Activated CD4-positive, CD25-positive, alpha-beta regulatory T cell treated with anti-CD3 and anti-CD28 coated beads, Interleukin-2, amount 50 U/mL, for 72 hours (primary cell): ENCODE results near the gene AGRN.
A peak's percentile ranks its signal among the peaks of the same experiment; 100 is the strongest.
"Not testable (repeated sequence)": the region's sequence is repeated elsewhere in the genome, so short reads cannot be mapped to it uniquely, and the experiment has no call there.

ENCODE experiments used
- DNase-seq: peaks from one replicate; pipeline ENCODE4 v3.0.0; 2021

Gene AGRN

DNA sequence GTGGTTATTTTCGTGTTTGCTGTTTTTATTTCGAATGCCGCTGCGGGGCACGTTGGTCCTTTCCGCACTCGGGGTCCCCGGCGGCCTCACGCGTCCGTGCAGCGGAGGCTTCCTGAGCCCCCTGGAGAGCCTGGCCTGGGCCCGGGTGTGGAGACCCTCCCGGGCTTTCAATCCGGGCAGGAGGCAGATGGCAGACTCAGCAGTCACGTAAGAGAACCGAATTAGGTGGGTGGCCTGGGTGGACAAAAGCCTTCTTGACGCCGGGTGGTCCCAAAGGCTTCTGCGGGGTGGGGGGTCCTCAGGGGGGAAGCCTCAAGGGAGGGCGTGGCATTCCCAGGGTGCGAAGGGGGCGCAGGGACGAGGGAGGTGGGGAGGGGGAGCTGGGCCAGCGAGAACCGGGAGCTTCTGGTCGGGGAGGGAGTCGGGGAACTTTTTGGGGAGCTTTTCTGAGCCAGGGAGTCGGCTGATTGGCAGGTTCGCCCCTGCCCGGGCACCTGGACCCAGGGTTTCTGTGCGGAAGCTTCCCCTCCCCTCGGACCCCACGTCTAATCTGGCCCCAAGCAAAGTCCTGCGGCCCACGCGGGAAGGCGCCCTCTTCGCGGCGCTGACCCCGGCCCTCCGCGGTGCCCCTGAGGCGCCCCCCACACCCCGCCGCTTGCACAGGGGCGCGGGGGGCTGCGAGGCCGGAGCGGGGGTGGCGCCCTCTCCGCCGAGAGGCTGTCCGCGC is 18.7 kb upstream of the AGRN start:
- DNase-seq: no peak

DNA sequence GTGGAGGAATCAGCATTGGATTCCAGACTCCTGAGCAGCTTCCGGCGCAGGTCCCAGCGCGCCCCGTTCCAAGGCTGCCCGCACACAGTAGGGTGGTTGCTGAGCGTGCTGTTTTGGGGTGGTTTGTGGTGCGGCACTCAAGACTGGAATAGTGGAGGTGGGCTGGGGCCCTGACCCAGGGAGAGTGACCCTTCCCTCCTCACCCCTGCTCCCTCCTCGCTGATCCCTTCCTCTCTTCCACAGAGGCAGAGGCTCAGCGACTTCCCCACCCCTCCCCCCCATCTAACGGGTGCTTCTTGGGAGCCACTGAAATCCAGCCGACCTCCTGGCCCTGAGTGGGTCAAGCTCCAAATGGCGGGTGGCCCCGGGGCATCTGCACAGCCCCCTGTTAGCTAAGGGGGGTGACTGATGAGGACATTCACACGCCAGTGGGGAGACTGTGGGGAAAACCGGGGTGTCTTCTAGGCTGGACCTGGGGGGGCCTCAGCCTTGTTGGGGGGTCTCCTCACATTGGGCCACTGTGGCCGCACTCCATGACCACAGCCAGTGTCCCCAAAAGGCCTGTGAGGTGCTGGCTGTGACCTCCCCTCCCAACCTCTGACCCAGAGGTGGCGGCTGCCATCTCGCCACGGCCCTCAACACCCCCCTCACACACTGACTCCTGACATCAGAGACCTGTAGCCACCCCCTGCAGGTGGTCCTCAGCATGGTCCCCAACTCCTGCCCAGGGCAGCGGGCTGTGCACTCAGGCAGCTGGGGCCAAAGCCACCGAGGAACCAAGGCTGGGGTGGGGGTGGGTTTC is 16.1 kb upstream of the AGRN start:
- no peak for DNase-seq

DNA sequence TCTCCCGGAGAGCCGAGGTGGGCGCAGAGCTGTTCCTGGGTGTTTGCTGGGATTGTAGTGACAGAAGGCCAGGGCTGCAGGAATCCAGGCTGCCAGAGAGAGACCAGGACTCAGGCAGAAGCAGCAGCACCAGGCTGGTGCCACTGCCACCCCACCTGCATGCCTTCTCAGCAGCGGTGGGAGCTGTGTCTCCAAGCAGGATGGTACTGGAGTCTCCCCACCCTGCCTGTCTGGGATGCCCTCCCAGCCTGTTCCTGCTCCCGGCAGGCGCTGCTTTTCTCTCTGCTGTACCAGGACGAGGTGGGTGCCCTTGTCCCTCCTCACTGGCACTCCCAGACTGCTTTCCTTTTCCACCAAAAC is 15.5 kb upstream of the AGRN start:
- no peak for DNase-seq

DNA sequence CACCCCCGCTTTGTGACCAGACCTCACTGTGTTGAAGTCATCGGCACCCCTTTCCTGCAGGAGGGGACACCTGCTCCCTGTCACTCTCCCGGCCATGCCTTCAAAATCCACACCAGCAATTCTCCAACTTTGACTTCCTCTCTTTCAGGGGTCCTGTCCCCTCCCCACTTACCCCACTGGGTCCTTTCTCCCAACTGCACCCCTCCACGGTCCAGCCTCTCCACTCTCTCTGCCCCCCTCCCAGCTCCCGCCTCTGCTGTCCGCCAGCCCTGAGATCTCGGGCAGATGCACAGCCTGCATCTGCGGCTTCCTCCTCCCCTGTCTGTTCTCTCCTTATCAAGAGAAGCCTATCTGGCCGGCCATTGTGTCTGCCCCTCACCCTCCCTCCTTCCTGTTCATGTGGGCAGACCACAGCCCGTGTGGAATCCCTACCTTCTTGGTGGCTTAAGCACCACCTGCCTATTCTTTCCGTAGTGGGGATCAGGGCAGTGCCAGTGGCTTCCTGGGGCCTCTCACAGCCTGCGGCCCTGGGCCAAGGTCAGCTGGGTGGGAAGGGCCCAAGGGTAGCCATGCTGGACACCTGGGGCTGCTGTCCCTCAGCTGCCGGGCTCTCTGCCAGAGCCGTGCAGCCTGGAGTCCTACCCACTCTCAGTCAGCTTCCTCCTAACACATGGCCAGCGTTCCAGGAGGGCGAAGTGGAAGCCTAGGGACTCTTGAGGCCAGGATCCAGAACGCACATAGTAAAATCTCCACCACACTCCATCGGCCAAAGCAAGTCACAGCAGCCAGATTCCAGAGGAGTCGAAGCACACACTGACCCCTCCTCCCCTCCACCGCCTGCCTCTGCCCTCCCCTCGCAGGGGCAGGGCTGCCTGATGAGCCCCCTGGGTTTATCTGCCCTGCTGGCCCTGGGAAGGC is 14.9 kb upstream of the AGRN start:
- no peak for DNase-seq

DNA sequence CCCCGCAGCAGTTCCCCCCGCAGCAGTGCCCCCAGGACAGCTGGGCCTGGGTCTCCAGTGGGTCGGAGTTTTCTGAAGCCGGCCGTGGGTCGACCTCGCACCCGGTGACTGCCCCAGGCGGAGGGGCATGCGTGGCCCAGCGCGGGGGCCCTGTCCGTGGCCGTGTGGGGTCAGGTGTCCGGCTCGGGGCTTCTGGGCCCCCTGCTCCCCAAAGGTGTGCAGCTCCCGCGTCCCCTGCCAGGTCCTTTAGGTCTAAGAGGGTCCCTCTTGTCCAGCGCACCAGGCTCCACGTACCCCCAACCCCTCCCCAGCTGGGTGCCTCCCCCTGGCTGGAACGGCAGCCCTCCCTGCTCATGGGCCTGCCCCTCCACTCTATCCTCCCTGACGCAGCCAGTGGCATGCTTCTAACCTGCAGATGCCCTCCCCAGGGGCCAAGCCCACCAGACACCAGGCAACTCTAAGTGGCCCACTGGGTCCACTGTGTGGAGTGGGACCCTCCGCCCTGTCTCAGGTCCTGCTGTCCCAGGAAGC is 14.1 kb upstream of the AGRN start:
- no peak for DNase-seq

DNA sequence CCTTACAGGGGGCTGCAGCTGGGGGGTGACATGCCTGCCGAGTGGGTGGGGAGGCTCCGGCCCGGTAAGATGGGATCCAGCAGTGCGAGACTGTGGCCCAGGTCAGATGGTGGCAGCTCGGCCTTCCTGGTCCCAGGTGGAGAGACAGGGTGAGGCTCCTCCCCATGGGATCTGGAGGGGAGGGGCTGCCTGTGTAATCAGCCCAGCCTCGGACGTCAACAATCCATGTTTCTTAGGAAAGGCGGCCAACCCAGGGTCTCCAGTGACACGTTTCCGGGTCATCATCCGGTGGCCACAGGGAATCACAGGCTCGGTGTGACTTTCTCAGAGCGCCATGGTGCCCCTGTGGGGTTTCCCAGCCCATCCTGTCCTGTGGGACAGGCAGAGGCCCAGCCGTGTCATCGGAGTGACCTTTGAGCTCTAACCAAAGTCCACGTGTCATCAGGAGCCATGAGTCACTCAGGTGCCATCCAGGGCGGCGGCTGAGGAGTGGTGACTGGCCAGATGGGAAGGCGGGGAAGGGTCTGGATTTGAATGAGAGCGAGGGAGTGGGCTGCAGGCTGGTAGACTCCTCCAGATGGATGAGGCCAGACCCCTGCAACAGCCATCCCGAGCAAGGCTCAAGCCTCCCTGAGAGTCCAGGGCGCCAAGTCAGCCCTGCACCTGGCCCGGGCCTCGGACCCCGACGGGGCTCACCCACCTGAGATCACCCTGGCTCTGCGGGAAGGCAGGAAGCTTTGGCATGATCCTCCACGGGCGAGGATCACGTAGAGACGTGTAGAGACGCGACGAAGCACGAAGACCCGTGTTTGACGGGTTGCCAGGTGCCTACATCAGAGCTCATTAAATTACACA is 13.4 kb upstream of the AGRN start:
- DNase-seq: no peak

DNA sequence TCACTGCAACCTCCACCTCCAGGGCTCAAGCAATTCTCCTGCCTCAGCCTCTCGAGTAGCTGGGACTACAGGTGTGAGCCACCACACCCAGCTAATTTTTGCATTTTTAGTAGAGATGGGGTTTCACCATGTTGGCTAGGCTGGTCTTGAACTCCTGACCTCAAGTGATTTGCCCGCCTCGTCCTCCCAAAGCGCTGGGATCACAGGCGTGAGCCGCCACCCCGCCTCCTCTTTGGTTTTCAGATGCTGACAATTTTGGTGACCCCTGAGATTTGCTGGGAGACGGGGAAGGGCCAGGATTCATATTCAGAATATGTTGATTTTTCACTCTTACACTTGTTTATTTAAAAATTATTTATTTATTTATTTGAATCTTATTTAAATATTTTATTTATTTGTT is 9.8 kb upstream of the AGRN start:
- DNase-seq: not testable (repeated sequence)

DNA sequence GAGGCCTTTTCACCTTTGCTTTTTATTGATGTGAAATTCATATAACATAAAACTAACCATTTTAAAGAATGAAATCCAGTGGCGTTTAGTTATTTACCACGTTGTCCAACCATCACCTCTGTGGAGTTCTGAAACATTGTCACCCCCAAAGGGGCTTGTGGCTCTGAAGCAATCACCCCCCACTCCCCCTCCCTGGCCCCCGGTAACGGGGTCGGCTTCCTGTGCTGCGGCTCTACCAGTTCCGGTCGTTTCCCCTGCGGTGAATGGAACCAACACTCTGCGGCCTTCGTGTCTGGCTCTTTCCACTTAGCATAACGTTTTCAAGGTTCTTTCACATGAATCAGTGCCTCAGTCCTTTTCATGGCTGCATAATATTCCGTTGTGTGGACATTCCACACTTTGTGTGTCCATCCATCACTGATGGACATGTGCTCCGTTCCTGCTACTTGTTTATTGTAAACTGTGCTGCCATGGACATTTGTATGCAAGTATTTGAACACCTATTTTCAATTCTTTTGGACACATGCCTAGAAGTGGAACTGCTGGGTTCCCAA is 8.4 kb upstream of the AGRN start:
- no peak for DNase-seq

DNA sequence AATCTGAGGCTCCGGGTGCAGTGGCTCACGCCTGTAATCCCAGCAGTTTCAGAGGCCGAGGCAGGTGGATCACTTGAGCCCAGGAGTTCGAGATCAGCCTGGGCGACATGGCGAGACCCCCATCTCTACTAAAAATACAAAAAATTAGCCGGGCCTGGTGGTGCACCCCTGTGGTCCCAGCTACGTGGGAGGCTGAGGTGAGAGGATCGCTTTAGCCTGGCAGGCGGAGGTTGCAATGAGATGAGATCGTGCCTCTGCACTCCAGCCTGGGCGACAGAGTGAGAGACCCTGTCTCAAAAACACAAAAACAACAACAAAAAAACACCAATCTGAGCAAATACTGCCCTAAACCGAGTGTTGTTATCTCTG is 7.2 kb upstream of the AGRN start:
- DNase-seq: not testable (repeated sequence)

DNA sequence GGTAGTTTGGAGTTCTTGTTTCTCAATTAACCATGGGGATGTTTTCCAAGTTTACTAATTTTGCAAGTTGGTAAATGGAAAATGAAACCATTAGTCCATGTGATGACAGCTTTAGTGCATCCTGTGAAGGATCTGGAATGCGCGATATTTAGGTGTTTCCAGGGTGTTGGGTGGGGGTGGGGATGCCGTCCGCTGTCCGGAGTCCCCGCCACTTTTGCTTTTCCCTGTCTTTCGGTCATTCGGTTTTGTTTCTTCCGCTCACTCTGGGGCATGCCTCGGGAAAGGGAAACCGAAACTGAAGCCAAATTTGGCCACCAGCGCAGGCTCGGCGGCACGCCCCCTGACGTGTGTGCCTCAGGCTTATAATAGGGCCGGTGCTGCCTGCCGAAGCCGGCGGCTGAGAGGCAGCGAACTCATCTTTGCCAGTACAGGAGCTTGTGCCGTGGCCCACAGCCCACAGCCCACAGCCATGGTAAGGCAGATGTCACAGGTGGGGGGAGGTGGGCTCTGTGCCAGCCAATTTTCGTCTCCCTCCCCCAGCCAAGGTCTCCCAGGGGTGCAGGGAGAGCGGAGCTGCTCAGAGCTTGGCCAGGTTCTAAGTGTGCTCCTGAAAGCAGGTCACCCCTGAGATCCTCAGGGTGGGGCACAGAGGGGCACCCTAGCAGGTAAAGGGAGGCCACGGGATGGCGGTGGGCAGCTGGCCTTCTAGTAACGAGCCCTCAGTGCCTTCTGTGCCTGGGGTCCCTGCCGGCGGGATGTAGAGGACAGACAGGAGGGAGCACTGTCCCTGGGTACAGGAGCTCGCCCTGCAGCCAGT is 6.6 kb upstream of the AGRN start, which contains the start of gene ISG15:
Gene ISG15, plus strand, starts transcription at position 393 of the 817 bp plus-strand sequence. Its CDS starts 77 bp downstream, at position 470.
- DNase-seq: peak; percentile 85

DNA sequence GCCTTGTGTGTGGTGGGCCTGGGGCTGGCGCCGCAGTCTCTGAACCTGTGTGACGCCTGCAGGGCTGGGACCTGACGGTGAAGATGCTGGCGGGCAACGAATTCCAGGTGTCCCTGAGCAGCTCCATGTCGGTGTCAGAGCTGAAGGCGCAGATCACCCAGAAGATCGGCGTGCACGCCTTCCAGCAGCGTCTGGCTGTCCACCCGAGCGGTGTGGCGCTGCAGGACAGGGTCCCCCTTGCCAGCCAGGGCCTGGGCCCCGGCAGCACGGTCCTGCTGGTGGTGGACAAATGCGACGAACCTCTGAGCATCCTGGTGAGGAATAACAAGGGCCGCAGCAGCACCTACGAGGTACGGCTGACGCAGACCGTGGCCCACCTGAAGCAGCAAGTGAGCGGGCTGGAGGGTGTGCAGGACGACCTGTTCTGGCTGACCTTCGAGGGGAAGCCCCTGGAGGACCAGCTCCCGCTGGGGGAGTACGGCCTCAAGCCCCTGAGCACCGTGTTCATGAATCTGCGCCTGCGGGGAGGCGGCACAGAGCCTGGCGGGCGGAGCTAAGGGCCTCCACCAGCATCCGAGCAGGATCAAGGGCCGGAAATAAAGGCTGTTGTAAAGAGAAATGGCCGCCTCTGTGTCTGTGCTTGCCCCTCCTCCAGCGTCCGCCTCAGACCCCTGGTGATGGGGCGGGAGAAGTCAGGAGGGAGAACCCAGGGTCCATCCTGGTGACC is 5.8 kb upstream of the AGRN start:
- no peak for DNase-seq

DNA sequence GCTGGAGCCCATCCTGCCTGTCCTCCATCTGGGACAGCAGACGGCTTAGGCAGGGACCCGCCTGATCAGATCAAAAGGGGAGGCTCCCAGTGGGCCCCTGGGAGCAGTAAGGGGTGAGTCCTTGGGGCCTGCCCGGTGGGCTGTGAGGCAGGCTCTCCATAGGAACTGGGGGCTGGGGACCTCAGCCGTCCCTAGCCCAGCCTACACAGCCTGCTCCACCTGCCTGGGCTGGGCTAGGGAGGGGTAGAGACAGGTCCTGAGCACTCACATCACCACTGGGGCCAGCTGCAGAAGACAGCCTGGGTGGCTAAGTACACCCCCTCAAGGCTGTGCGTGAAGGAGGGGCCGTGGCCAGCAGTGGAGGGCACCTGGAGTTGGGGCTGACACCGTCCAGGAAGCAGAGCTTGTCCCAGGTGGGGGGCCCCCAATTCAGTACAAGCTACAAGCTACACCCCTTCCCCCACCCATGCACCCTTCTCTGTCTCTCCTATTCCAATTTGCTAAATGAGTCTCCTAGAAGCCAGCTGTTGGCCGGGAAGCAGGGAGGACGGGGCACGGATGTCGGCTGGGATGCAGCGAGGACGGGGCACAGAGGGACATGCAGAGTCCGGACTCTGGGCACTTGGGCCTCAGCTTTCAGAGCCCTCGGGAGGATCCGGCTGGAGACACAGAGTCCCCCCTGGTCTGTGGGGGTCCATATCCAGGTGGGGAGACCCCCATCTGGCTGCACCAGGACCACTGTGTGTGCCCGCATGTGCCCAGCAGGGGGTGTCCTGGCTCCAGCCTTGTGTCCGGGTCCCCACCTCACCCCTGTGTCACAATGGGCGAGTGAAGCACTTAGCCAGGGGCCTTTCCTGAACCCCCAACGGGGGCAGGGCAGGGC is 4.9 kb upstream of the AGRN start:
- DNase-seq: no peak

DNA sequence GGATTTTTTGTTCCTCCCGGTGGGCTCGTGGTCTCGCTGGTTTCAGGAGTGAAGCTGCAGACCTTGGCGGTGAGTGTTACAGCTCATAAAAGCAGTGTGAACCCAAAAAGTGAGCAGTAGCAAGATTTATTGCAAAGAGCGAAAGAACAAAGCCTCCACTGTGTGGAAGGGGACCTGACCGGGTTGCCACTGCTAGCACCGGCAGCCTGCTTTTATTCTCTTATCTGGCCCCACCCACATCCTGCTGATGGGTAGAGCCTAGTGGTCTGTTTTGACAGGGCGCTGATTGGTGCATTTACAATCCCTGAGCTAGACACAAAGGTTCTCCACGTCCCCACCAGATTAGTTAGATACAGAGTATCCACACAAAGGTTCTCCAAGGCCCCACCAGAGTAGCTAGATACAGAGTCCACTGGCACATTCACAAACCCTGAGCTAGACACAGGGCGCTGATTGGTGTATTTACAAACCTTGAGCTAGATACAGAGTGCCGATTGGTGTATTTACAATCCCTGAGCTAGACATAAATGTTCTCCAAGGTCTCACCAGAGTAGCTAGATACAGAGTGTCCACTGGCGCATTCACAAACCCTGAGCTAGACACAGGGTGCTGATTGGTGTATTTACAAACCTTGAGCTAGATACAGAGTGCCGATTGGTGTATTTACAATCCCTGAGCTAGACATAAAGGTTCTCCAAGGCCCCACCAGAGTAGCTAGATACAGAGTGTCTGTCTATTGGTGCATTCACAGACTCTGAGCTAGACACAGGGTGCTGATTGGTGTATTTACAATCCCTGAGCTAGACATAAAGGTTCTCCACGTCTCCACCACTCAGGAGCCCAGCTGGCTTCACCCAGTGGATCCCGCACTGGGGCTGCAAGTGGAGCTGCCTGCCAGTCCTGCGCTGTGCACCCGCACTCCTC is 2.3 kb upstream of the AGRN start:
- DNase-seq: not testable (repeated sequence)

DNA sequence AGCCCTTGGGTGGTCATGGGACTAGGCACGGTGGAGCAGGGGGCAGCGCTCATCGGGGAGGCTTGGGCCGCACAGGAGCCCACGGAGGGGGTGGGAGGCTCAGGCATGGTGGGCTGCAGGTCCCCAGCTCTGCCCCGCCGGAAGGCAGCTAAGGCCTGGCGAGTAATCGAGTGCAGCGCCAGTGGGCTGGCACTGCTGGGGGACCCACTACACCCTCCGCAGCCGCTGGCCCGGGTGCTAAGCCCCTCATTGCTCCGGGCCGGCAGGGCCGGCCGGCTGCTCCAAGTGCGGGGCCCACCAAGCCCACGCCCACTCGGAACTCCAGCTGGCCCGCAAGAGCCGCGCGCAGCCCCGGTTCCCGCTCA is 1.6 kb upstream of the AGRN start:
- not testable (repeated sequence) for DNase-seq

DNA sequence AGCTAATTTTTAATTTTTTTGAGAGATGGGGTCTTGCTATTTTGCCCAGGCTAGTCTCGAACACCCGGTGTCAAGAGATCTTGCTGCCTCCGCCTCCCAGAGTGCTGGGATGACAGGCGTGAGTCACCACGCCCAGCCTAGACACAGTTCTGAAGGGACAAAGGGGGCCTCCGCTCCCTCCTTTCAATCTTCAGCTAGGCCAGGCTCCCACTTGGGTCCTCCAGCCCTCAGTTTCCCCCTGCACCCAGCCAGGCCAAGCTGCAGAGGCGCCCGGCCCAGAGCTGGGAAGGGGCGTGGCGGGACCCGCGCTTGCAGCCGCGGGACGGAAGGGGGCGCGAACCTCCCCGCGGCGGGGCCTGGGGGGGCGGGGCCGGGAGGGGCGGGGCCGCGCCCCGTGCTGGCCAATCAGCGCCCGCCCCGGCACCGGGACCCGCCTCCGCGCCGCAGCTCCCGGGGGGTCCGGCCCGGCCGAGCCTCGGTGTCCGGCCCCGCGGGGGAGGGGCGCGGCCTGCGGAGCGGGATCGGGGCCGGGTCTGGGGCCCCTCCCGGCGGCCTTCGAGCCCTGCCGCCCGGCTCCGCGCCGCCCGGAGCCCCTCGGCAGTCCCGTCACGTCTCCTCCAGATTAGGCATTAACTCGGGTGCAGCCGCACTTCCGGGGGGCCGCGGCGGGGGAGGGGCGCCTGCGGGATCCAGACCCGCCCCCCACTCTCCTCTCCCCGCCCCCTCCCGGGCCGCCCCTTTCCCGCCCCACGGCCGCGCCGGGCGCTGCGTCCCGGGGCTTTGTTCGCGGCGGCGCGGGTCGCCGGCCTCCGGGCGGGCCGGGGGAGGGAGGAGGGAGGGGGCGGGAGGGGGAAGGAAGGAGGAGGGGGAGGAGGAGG is 559 bp upstream of the AGRN start:
- peak; percentile 83 for DNase-seq

DNA sequence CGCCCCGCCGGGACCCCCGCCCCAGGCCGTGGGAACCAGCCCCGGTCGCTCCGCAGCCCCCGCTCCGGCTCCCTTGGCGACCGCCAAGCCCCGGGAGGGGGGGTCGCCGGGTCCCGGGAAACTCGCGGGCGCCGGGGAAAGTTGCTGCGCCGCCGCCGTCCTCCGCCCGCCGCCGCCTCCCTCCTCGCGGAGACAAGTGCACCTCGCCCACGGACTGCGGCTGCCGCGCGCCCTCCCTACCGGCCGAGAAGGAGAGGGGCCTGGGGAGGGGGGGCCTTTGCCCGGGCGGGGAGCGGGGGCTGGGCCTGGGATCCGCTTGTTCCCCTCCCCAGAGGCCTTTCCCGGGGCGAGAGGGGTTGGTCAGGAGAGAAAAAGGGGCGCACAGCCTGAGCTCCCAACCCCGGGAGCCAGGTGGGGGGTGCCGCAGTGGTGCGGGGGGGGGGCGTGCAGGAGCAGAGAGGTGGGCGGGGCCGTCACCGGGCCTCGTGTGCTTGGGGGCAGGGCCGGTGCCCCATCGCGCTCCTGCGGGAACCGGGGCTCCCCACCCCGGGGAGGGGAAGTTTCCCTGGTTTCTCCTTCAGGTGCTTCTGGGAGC is 592 bp downstream of the AGRN start:
- DNase-seq: no peak
